Adrenal gland (tissue), 5 donors: ENCODE measurements around the gene ZNF804A.

ENCODE experiments used
- CTCF ChIP-seq, 6 experiments: fragments of 450-650 bp in 4 of 6; fragments of 200-600 bp in 2 of 6; sonication (generic) in 1 of 6; IDR thresholded peaks; 1 replicate in 5 of 6; 2 replicates in 1 of 6; pipeline versions ENCODE4 v1.5.1 to v1.8.0; 2016 to 2021; ENCODE audit warnings: antibody characterized with exemption in 6 of 6, mild to moderate bottlenecking in 2 of 6, moderate library complexity in 1 of 6
- POLR2A ChIP-seq, 2 donors: fragments of 450-650 bp; IDR thresholded peaks; one replicate each; pipeline ENCODE4 v1.6.1; 2017; ENCODE audit warnings: antibody characterized with exemption in 2 of 2, mild to moderate bottlenecking in 2 of 2, moderate library complexity in 1 of 2
- donor health status: DM: no; HTN: no; CAD: no.

DNA sequence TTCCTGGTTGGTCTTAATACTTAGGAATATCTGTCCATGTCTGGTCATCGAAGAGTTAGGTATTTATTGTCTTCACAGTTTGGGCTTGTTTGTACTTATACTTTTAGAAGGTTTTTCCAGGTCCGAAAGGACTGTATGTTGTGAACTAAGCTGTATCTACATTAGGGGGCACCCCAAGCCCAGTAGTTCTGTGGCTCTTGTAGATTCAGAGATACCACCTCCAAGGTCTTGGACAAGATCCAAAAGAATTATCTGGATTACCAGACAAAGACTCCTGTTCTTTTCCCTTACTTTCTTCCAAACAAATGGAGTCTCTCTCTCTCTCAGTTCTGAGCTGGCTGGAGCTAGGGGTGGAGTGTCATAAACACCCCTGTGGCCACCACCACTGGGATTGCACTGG is 328.7 kb downstream of the ZNF804A start:
- TF ChIP-seq CTCF (IDR thresholded peaks at IDR 0.05), result no peak
- TF ChIP-seq POLR2A (IDR thresholded peaks at IDR 0.05), result no peak
